ENCODE measurements around the gene SPEG. TPM values are rescaled to one million over a fixed set of nuclear protein-coding genes. Genes with fewer than 3 reads are reported as not detected.

Gene SPEG
- total and polyA plus RNA-seq, 2 of the 13 experiments (the other 11 are each of a cell fraction or from before 2014, with no cell fraction given): 0.18 to 0.24 TPM

GRCh38 chr2:219541611-219542180 lies 107.1 kb downstream of the SPEG start (continued):
- TF ChIP-seq ZBTB44 (CRISPR knock-in tag; IDR thresholded peaks at IDR 0.05) (no peak), SRSF1 (optimal IDR thresholded peaks at IDR 0.05; ENCODE audit: low read depth, low read length) (no peak), ATF5 (CRISPR knock-in tag; IDR thresholded peaks at IDR 0.05; ENCODE audit: low read depth) (peak; percentile 87; the same call in 1 of the 2 replicates), IRF2 (CRISPR knock-in tag; IDR thresholded peaks at IDR 0.05) (peak; percentile 73; the same call in 1 of the 2 replicates), SP140L (CRISPR knock-in tag; IDR thresholded peaks at IDR 0.05; ENCODE audit: borderline replicate concordance) (no peak), HOMEZ (CRISPR knock-in tag; IDR thresholded peaks at IDR 0.05; ENCODE audit: low read depth) (0 out of 2 replicates have a peak, but pooled peaks have one; percentile 63), NFE2L2 (IDR thresholded peaks at IDR 0.05; ENCODE audit: low read length) (no peak), HNRNPLL (IDR thresholded peaks at IDR 0.05; ENCODE audit: low read depth, low read length, poor library complexity, severe bottlenecking) (peak; percentile 64), NBN (conservative IDR thresholded peaks at IDR 0.05) (no peak), ZNF589 (CRISPR knock-in tag; conservative IDR thresholded peaks at IDR 0.05) (no peak; the same call in 1 of the 2 replicates), ZNF180 (CRISPR knock-in tag; IDR thresholded peaks at IDR 0.05; ENCODE audit: borderline replicate concordance, low read depth) (no peak), ELF4 (CRISPR knock-in tag; IDR thresholded peaks at IDR 0.05; ENCODE audit: borderline replicate concordance) (no peak), HES4 (CRISPR knock-in tag; IDR thresholded peaks at IDR 0.05; ENCODE audit: borderline replicate concordance) (no peak), ZNF501 (CRISPR knock-in tag; IDR thresholded peaks at IDR 0.05) (peak; percentile 80), THYN1 (CRISPR knock-in tag; IDR thresholded peaks at IDR 0.05; ENCODE audit: borderline replicate concordance, low read depth) (no peak), KLF6 (CRISPR knock-in tag; IDR thresholded peaks at IDR 0.05) (0 out of 2 replicates have a peak, but pooled peaks have one; percentile 38), ZNF251 (CRISPR knock-in tag; IDR thresholded peaks at IDR 0.05) (peak; percentile 93; the same call in 1 of the 2 replicates), SAFB2 (CRISPR knock-in tag; IDR thresholded peaks at IDR 0.05; ENCODE audit: borderline replicate concordance, low read depth) (no peak), ZBTB14 (CRISPR knock-in tag; IDR thresholded peaks at IDR 0.05) (no peak), ZNF354B (CRISPR knock-in tag; IDR thresholded peaks at IDR 0.05) (no peak), DRAP1 (CRISPR knock-in tag; IDR thresholded peaks at IDR 0.05) (peak; percentile 50), TIGD3 (CRISPR knock-in tag; IDR thresholded peaks at IDR 0.05; ENCODE audit: borderline replicate concordance) (no peak), MYNN (CRISPR knock-in tag; IDR thresholded peaks at IDR 0.05; ENCODE audit: low read depth) (no peak), ZNF24 (IDR thresholded peaks at IDR 0.05) (no peak)
